Mononuclear cell (primary cell): Measurements from ENCODE around the gene KBTBD13. TPM values are rescaled to one million over a fixed set of nuclear protein-coding genes. Genes with fewer than 3 reads are reported as not detected.

Source experiments
- H3K27me3 ChIP-seq: 2 replicates; pipeline ENCODE4 v1.6.0; 2011; ENCODE audit warnings: low read length, control low read depth; ENCODE audit not compliant: insufficient read depth
- H3K4me1 ChIP-seq: 2 replicates; pipeline ENCODE4 v1.5.1; 2011; ENCODE audit warnings: mild to moderate bottlenecking, low read length, control low read depth; ENCODE audit not compliant: insufficient read depth
- H3K4me3 ChIP-seq: 2 replicates; pipeline ENCODE4 v1.5.1; 2011; ENCODE audit warnings: mild to moderate bottlenecking, low read length, moderate library complexity
- H3K9me3 ChIP-seq: 2 replicates; pipeline ENCODE4 v1.5.1; 2011; ENCODE audit warnings: low read depth, mild to moderate bottlenecking, control low read depth, low read length
- total RNA-seq: library from RNA; depleted of rRNA; stranded (reverse); fragments of >200 nt; gene quantifications from one replicate; pipeline ENCODE4 v1.2.3, GENCODE V29; 2012

KBTBD13 gene
- total RNA-seq, result under 0.01 TPM

GRCh38 chr15:65076486-65077290 is at the start of gene KBTBD13:
KBTBD13 (plus strand) TSS chr15:65076746; CDS start chr15:65076816, 70 bp downstream.
- no peak within 1 kb of the TSS for H3K4me3 ChIP-seq
- H3K4me1 ChIP-seq, result peaks cover 4% of the 10 kb centered on the region
- H3K9me3 ChIP-seq, result no peaks in the 10 kb centered on the region
- peaks cover 8% of the 10 kb centered on the region for H3K27me3 ChIP-seq

DNA sequence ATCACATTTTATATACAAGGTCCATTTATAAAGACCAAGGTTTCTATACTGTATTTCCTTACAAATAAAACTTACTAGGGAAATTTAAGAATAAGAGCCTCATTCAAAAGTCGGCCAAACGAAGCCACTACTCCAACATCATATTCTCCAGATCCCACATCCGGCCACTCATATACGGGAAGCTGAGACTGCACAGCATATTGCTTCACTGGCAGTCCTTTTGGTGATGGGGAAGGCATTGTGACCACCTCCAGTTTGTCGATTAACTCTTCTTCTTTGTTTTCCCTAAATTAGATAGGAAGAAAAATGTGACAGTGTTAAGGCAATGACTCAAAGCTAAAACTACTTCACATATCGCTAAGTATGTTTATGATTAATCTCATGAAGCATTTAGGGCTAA is 49.8 kb upstream of the KBTBD13 start:
- H3K4me3 ChIP-seq, result no peak overlapping the region
- peaks cover 22% of the 10 kb centered on the region for H3K4me1 ChIP-seq
- no peaks in the 10 kb centered on the region for H3K9me3 ChIP-seq
- H3K27me3 ChIP-seq, result no peaks in the 10 kb centered on the region

GRCh38 chr15:65027593-65027992 is 49.0 kb upstream of the KBTBD13 start:
- Histone ChIP-seq H3K4me3 (no peak overlapping the region), H3K4me1 (peaks cover 22% of the 10 kb centered on the region), H3K9me3 (no peaks in the 10 kb centered on the region), H3K27me3 (peaks cover 2% of the 10 kb centered on the region)

GRCh38 chr15:65028338-65028737 is 48.2 kb upstream of the KBTBD13 start:
- Histone ChIP-seq H3K9me3 (no peaks in the 10 kb centered on the region), H3K4me1 (peaks cover 28% of the 10 kb centered on the region)

DNA sequence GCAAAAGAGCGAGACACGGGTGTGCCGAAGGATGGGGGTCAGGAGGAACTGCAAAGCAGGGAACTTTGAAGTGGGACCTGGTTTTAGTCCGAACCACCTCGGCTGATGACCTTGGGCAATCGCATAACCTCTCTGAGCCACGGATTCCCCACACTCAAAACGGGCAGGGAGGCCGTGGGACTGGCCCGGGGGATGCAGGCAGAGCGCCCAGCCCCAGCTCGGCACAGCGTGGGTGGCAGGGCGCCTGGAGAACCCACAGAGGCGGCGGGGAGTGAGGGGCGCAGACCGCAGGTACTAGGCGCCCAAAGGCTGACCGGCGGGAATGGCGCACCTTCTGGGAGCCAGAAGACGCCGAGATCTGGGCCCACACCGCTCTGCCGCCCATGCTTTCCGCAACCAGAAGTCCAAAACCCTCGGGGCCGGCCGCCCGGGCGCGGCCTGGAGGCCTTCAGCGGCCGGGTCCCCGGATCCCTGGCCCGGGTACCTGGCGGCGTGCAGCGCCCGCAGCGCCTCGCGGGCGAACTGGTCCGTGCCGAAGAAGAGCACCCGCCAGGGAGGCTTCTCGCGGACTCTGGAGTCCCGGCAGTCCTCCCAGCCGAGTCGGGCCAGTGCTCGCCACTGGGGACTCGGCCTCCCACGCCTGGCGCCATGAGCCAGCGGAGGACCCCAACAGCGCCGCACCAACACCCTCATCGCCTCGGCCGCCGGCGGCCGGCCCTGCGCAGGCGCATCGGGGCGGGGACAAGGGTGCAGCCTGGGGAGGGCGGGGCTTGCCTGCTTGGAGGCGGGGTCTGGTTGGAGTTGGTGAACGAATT is 47.4 kb upstream of the KBTBD13 start, which contains the start of gene MTFMT:
TSS of gene MTFMT (minus strand) at position 719 of the 815 bp plus-strand sequence. CDS start at position 693, 26 bp downstream.
- peaks cover 33% of the 10 kb centered on the region for H3K4me1 ChIP-seq
- peak within 1 kb of the TSS; percentile 87 for H3K4me3 ChIP-seq
- peaks cover 2% of the 10 kb centered on the region for H3K27me3 ChIP-seq
- no peaks in the 10 kb centered on the region for H3K9me3 ChIP-seq

More at GRCh38 chr15:65028338-65028737, 48.2 kb upstream of the KBTBD13 start:
- H3K27me3 ChIP-seq, result peaks cover 2% of the 10 kb centered on the region
- H3K4me3 ChIP-seq, result peak overlapping the region; percentile 87

- peaks cover 33% of the 10 kb centered on the region for H3K4me1 ChIP-seq
- no peaks in the 10 kb centered on the region for H3K9me3 ChIP-seq
- H3K4me3 ChIP-seq, result peak overlapping the region; percentile 87
- peaks cover 2% of the 10 kb centered on the region for H3K27me3 ChIP-seq
Measured at GRCh38 chr15:65029736-65030208, 46.8 kb upstream of the KBTBD13 start.

DNA sequence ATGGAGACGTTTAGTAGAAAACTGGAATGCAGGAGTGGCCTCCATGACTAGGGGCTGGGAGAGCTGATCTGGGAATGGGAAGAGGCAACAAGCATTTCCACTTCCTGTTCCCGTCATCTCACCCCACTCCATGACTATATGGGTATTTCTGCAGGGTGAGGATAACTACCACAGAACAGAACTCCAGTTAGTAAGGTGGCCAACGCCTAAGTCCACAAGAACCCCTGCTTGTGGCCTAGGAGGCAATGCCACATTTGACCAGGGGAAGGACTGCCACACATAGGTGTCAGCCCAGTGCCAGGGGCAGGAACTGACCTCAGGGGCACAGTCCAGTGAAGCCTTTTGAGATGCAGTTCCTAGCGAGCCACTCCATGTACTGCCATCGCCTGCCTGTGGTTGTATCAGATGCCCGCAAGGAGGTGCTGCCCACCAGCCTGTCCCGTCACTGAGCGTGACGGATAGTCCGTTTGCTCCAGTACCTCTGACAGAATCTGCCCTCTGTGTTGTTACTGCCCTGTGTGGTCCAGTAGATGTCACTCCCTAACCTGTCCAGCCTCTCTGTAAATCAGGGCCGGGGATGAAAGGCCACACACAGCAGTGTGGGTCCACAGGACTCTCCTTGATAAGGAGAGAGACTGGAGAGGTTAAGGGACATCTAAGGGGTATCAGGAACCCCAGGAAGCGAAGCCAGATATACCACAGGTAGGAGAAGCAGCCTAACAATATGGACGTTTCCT is 43.6 kb upstream of the KBTBD13 start:
- H3K4me3 ChIP-seq, result no peak overlapping the region
- H3K9me3 ChIP-seq, result no peaks in the 10 kb centered on the region
- peaks cover 2% of the 10 kb centered on the region for H3K27me3 ChIP-seq
- H3K4me1 ChIP-seq, result peaks cover 24% of the 10 kb centered on the region

DNA sequence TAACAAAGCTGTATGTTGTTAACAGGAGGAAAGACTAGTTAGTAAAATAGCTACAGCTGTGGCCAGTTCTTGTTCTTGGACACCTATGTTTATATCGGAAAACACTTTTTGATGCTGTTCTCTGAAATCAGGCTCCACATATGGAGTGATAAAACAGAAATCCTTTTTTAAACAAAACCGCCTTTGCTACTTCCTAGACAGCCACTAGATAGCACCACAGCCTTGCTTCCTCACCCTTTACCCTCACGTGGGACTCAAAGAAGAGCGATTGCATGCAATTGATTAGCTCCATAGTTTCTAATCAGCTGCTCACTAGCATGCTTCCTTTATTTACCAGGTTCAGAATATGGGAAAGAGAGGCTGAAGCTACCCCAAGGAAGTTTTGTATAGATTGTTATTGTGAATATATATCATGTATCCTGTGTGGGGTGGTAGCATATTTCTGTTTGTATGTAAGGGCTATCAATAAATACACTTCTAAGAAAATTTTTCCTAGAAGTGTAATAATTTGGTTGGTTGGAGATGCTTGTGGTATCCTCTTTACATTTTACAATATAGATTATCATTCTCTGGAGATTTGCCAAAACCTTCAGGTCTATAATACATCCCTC is 42.8 kb upstream of the KBTBD13 start:
- H3K4me1 ChIP-seq, result peaks cover 16% of the 10 kb centered on the region
- no peaks in the 10 kb centered on the region for H3K9me3 ChIP-seq
- H3K27me3 ChIP-seq, result peaks cover 2% of the 10 kb centered on the region
- H3K4me3 ChIP-seq, result no peak overlapping the region

DNA sequence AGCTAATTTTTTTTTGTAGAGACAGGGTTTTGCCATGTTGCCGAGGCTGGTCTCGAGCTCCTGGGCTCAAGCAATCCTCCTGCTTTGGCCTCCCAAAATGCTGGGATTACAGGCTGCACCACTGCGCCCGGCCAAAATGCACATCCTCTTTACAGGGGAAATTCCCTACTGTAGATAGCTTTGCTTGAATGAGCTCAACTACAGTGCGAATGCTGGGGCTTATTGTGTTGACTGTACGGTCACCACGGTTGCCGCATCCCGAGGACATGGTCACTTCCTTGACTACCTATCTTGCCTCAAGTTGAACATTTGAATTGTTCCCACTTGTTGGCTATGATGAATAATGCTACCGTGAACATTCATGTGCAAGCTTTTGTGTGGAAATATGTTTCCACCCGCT is 41.8 kb upstream of the KBTBD13 start:
- Histone ChIP-seq H3K4me1 (peaks cover 13% of the 10 kb centered on the region), H3K4me3 (no peak overlapping the region), H3K27me3 (peaks cover 2% of the 10 kb centered on the region), H3K9me3 (no peaks in the 10 kb centered on the region)

DNA sequence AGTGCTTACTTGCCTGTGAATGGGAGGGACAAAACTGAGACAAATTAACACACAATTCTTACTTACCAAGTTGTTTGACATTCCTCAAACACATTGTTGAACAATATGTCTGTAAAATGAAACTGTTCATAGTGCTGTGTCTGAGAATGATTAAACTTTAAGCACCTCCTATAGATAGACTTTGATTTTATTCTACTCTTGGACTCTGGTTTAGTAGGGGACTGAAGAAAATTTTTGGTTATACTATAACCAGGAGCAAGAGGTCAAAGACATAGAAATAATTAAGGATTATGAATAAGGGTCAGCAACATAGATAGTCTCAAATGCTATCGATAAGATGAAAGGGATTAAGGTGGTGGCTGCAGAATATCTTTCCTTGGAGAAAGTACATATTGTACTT is 39.2 kb upstream of the KBTBD13 start:
- no peak overlapping the region for H3K4me3 ChIP-seq
- peaks cover under 1% of the 10 kb centered on the region for H3K27me3 ChIP-seq
- H3K4me1 ChIP-seq, result peaks cover 11% of the 10 kb centered on the region
- no peaks in the 10 kb centered on the region for H3K9me3 ChIP-seq

DNA sequence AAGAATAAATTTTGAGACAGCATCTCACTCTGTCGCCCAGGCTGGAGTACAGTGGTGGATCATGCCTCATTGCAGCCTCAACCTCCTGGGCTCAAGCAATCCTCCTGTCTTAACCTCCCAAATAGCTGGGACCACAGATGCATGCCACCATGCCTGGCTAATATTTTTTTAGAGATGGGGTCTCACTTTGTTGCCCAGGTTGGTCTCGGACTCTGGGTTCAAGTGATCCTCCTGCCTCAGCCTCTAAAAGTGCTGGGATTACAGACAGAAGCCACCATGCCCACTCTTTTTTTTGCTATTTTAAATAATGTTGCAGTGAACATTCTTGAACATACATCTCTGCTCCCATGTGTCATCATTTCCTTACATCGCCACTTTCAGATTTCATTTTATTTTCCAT is 38.1 kb upstream of the KBTBD13 start:
- Histone ChIP-seq H3K27me3 (no peaks in the 10 kb centered on the region), H3K4me3 (no peak overlapping the region), H3K9me3 (no peaks in the 10 kb centered on the region), H3K4me1 (peaks cover 4% of the 10 kb centered on the region)

- Histone ChIP-seq H3K27me3 (no peaks in the 10 kb centered on the region), H3K4me3 (no peak overlapping the region), H3K4me1 (no peaks in the 10 kb centered on the region), H3K9me3 (no peaks in the 10 kb centered on the region)
Measured at GRCh38 chr15:65038836-65039235, 37.7 kb upstream of the KBTBD13 start.

DNA sequence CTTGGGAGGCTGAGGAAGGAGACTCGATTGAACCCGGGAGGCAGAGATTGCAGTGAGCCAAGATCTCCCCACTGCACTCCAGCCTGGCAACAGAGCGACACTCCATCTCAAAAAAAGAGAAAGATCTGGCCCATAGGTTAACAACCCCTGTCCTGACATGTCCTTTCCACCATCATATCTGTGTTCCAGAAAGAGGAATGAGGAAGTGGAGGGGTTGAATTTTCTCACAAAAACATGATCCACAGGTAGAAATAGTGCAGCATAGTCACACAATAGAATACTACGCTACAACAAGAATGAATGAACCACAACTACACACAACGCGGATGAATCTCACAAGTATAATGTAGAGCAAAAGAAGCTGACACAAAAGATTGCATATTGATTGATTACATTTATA is 36.1 kb upstream of the KBTBD13 start:
- H3K27me3 ChIP-seq, result no peaks in the 10 kb centered on the region
- no peaks in the 10 kb centered on the region for H3K4me1 ChIP-seq
- no peak overlapping the region for H3K4me3 ChIP-seq
- no peaks in the 10 kb centered on the region for H3K9me3 ChIP-seq

DNA sequence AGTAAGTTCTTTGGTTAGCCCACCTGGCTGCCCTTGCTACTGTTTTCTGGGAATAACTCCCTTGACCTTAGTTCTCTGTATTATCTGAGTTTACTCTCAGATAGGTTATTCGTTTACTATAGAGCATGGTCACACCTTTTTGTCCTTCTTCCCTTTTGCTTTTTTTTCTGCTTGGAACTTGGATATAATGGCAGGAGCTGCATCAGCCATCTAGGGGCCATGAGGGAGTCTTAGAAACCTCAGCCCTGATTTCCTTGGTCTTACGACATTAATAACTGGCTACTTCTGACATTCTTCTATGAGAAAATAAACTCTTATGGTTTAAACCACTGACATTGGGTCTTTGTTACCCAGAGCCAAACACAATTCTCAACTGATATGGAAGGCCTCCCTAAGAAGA is 34.8 kb upstream of the KBTBD13 start:
- H3K4me3 ChIP-seq, result no peak overlapping the region
- no peaks in the 10 kb centered on the region for H3K9me3 ChIP-seq
- no peaks in the 10 kb centered on the region for H3K27me3 ChIP-seq
- H3K4me1 ChIP-seq, result no peaks in the 10 kb centered on the region
